Epithelial cell of esophagus (primary cell): ENCODE data around the gene TSGA10IP.

Source experiments
- DNase-seq: peaks from one replicate; pipeline ENCODE4 v3.0.0; 2010; ENCODE audit warnings: low read depth
- H3K4me3 ChIP-seq: 2 replicates; pipeline ENCODE4 v1.5.1; 2011; ENCODE audit warnings: mild to moderate bottlenecking, low read length, control low read depth
- CTCF ChIP-seq: IDR thresholded peaks from 2 replicates; pipeline ENCODE4 v1.5.1; 2011; ENCODE audit warnings: low read depth, mild to moderate bottlenecking, low read length, control low read depth, inconsistent platforms; ENCODE audit not compliant: insufficient read depth; ENCODE audit errors: missing control alignments

TSGA10IP gene

GRCh38 chr11:65900125-65900898 lies 45.0 kb upstream of the TSGA10IP start, which contains the start of gene FOSL1:
FOSL1 (minus strand) TSS chr11:65900388; CDS start chr11:65900339, 49 bp downstream.
- no peak for TF ChIP-seq CTCF
- DNase-seq = peak; percentile 100
- peak within 1 kb of the TSS; percentile 87 for H3K4me3 ChIP-seq

GRCh38 chr11:65900899-65901180 lies 44.4 kb upstream of the TSGA10IP start:
- no peak for DNase-seq
- TF ChIP-seq CTCF = no peak
- H3K4me3 ChIP-seq = no peak overlapping the region

GRCh38 chr11:65903068-65903481 lies 42.2 kb upstream of the TSGA10IP start:
- DNase-seq = peak; percentile 53
- H3K4me3 ChIP-seq = no peak overlapping the region
- no peak for TF ChIP-seq CTCF

GRCh38 chr11:65903715-65904114 lies 41.6 kb upstream of the TSGA10IP start:
- DNase-seq = no peak
- TF ChIP-seq CTCF = no peak
- H3K4me3 ChIP-seq = no peak overlapping the region

GRCh38 chr11:65906602-65907001 lies 38.7 kb upstream of the TSGA10IP start:
- H3K4me3 ChIP-seq = no peak overlapping the region
- TF ChIP-seq CTCF = no peak
- peak; percentile 52 for DNase-seq

- DNase-seq = no peak
- TF ChIP-seq CTCF = no peak
- H3K4me3 ChIP-seq = no peak overlapping the region
Measured at GRCh38 chr11:65907878-65908277, 37.4 kb upstream of the TSGA10IP start.
